Parathyroid adenoma (tissue), 2 donors: ENCODE data around the gene ZNF717.

Experiments used
- H2AFZ ChIP-seq: fragments of 300-600 bp; sonication (generic); one replicate; pipeline ENCODE4 v1.7.0; 2017; ENCODE audit warnings: antibody characterized with exemption, mild to moderate bottlenecking
- H3K27ac ChIP-seq: fragments of 300-600 bp; sonication (generic); one replicate; pipeline ENCODE4 v1.7.0; 2017
- H3K27me3 ChIP-seq: fragments of 300-600 bp; sonication (generic); one replicate; pipeline ENCODE4 v1.7.0; 2017; ENCODE audit warnings: low read length; ENCODE audit not compliant: control insufficient read depth, insufficient read depth
- H3K36me3 ChIP-seq: fragments of 300-600 bp; sonication (generic); one replicate; pipeline ENCODE4 v1.7.0; 2017; ENCODE audit warnings: low read length; ENCODE audit not compliant: control insufficient read depth, insufficient read depth
- H3K4me1 ChIP-seq: fragments of 300-600 bp; sonication (generic); one replicate; pipeline ENCODE4 v1.7.0; 2017; ENCODE audit warnings: control low read depth
- H3K4me2 ChIP-seq: fragments of 300-600 bp; sonication (generic); one replicate; pipeline ENCODE4 v1.7.0; 2017; ENCODE audit warnings: low read length
- H3K4me3 ChIP-seq: fragments of 300-600 bp; sonication (generic); one replicate; pipeline ENCODE4 v1.7.0; 2017; ENCODE audit warnings: low read depth, low read length
- H3K79me2 ChIP-seq: fragments of 300-600 bp; sonication (generic); one replicate; pipeline ENCODE4 v1.7.0; 2017; ENCODE audit warnings: control low read depth
- H3K9ac ChIP-seq: fragments of 300-600 bp; sonication (generic); one replicate; pipeline ENCODE4 v1.7.0; 2017; ENCODE audit warnings: mild to moderate bottlenecking
- H3K9me3 ChIP-seq: fragments of 300-600 bp; sonication (generic); one replicate; pipeline ENCODE4 v1.7.0; 2017; ENCODE audit warnings: low read length; ENCODE audit not compliant: control insufficient read depth
- TF ChIP-seq, protein P1 (sequence below): fragments of 300-600 bp; sonication (generic); IDR thresholded peaks from one replicate; pipeline ENCODE4 v1.7.0; 2017; ENCODE audit warnings: antibody characterized with exemption, mild to moderate bottlenecking
- donor health status: primary hyperparathyroidism.

ZNF717 gene

DNA sequence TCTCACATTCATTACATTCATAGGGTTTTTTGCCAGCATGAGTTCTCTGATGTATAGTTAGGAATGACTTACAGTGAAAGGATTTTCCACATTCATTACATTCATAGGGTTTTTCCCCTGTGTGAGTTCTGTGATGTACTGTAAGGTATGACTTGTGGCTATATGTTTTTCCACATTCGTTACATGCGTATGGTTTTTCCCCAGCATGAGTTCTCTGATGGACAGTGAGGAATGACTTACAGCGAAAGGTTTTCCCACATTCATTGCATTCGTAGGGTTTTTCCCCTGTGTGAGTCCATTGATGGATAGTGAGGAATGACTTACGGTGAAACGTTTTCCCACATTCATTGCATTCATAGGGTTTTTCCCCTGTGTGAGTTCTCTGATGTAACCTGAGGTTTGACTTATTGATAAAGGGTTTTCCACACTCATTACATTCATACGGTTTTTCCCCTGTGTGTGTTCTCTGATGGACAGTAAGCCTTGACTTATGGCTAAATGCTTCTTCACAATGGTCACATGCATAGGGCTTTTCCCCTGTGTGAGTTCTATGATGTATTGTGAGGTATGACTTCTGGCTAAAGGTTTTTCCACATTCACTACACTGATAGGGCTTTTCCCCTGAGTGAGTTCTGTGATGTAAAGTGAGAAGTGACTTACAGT, 47.4 kb downstream of the ZNF717 start:
- Histone ChIP-seq H3K27me3 (no peaks in the 10 kb centered on the region), H3K4me3 (no peak overlapping the region), H3K4me1 (no peaks in the 10 kb centered on the region), H2AFZ (no peak overlapping the region), H3K36me3 (peaks cover 21% of the 10 kb centered on the region), H3K27ac (no peak overlapping the region), H3K4me2 (no peak overlapping the region), H3K9ac (no peak overlapping the region), H3K9me3 (peaks cover 10% of the 10 kb centered on the region), H3K79me2 (no peaks in the 10 kb centered on the region)
- TF ChIP-seq, protein P1, sequence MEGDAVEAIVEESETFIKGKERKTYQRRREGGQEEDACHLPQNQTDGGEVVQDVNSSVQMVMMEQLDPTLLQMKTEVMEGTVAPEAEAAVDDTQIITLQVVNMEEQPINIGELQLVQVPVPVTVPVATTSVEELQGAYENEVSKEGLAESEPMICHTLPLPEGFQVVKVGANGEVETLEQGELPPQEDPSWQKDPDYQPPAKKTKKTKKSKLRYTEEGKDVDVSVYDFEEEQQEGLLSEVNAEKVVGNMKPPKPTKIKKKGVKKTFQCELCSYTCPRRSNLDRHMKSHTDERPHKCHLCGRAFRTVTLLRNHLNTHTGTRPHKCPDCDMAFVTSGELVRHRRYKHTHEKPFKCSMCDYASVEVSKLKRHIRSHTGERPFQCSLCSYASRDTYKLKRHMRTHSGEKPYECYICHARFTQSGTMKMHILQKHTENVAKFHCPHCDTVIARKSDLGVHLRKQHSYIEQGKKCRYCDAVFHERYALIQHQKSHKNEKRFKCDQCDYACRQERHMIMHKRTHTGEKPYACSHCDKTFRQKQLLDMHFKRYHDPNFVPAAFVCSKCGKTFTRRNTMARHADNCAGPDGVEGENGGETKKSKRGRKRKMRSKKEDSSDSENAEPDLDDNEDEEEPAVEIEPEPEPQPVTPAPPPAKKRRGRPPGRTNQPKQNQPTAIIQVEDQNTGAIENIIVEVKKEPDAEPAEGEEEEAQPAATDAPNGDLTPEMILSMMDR: no peak

DNA sequence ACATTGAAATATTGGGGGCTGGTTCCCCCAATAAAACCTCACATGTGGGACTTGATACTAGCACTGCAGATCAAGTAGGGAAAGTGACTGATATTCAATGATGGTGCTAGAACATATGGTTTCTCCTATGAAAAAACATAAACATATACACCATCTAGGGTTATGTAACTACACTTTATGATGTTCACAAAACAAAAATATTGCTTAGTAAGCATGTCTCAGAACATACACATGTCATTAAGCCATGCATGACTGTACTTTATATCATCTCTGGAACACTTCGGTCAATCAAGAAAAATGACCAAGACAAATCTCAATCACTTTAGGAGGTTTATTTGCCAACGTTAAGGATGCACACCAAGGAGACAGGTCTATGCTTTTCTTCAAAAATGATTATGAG, 57.4 kb downstream of the ZNF717 start:
- peaks cover 5% of the 10 kb centered on the region for H3K36me3 ChIP-seq
- no peak overlapping the region for H3K4me2 ChIP-seq
- H3K4me3 ChIP-seq: no peak overlapping the region
- H3K9me3 ChIP-seq: peaks cover 11% of the 10 kb centered on the region
- H3K27ac ChIP-seq: no peak overlapping the region
- H3K27me3 ChIP-seq: no peaks in the 10 kb centered on the region
- no peak overlapping the region for H2AFZ ChIP-seq
- H3K4me1 ChIP-seq: no peaks in the 10 kb centered on the region
- no peak overlapping the region for H3K9ac ChIP-seq
- no peaks in the 10 kb centered on the region for H3K79me2 ChIP-seq
- TF ChIP-seq, protein P1: no peak

DNA sequence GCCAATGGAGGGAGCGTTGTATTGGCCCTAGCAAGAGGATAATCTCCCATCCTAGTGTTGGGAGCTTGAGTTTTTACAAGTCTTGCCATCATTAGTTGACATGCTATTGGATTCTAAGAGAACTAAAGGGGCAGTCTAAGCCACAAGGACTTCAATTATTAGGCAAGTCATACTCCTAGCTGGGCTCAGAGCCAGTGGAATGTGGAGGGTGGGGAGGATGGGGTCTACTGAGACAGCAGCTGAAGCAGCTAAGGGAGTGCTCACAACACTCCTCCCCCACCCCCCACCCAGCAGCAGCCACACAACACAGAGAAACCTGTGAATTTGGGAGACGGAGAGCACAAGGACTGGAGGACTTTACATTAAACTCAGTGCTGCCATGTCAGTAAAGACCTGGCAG, 93.3 kb downstream of the ZNF717 start:
- Histone ChIP-seq H3K4me1 (no peaks in the 10 kb centered on the region), H3K4me3 (no peak overlapping the region), H2AFZ (no peak overlapping the region), H3K27me3 (no peaks in the 10 kb centered on the region), H3K9ac (no peak overlapping the region), H3K9me3 (no peaks in the 10 kb centered on the region), H3K79me2 (no peaks in the 10 kb centered on the region), H3K4me2 (no peak overlapping the region), H3K27ac (no peak overlapping the region), H3K36me3 (no peaks in the 10 kb centered on the region)
- TF ChIP-seq, protein P1: no peak

DNA sequence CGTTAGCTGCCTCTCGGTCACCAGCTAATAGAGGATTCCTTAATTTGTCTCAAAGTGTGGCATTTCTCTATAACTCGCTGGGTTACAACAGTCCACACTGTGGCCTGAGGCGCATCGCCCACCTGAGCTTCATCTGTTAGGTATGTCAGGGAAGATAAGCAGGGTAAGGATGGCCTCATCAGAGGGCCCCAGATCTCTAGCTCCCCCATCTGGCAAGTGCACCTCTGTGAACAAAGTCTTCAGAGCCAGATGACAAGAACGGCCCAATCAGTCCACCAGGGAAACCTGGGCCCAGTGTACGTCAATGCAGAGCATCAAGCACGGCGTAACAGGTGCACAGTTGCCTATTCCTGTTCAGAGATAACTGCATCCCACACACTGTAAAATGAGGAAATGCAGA, 98.0 kb downstream of the ZNF717 start:
- no peaks in the 10 kb centered on the region for H3K79me2 ChIP-seq
- H3K27me3 ChIP-seq: no peaks in the 10 kb centered on the region
- no peaks in the 10 kb centered on the region for H3K4me1 ChIP-seq
- no peak overlapping the region for H3K27ac ChIP-seq
- H2AFZ ChIP-seq: no peak overlapping the region
- H3K4me3 ChIP-seq: no peak overlapping the region
- no peaks in the 10 kb centered on the region for H3K36me3 ChIP-seq
- no peak overlapping the region for H3K4me2 ChIP-seq
- TF ChIP-seq, protein P1: no peak
- no peak overlapping the region for H3K9ac ChIP-seq
- no peaks in the 10 kb centered on the region for H3K9me3 ChIP-seq
